ENCODE results near the gene LTF.

DNA sequence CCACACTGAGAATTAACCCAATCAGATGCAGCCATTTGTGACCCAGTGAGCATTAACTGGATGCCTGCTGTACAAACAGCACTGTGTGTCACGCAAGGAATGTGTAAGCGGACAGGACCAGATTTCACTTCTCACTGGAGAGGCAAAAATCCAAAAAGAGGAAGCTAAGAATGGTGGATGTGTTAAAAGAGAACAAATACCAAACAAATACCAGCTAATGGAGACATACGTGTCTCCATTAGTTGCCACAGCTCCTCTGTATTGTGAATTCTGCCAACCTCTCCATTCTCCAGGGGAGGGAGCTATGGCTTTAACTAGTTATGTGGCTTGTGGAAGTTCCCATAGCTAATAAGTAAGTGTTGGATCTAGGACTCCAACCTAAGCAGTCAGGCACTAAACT, 2.6 kb downstream of the LTF start:
- TF ChIP-seq, protein P1, sequence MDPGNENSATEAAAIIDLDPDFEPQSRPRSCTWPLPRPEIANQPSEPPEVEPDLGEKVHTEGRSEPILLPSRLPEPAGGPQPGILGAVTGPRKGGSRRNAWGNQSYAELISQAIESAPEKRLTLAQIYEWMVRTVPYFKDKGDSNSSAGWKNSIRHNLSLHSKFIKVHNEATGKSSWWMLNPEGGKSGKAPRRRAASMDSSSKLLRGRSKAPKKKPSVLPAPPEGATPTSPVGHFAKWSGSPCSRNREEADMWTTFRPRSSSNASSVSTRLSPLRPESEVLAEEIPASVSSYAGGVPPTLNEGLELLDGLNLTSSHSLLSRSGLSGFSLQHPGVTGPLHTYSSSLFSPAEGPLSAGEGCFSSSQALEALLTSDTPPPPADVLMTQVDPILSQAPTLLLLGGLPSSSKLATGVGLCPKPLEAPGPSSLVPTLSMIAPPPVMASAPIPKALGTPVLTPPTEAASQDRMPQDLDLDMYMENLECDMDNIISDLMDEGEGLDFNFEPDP (CRISPR knock-in tag; conservative IDR thresholded peaks at IDR 0.05) = no peak
- TF ChIP-seq BRCA1 (CRISPR knock-in tag; IDR thresholded peaks at IDR 0.05) (no peak), POLR2AphosphoS5 (IDR thresholded peaks at IDR 0.05; ENCODE audit: low read depth, low read length) (no peak), ZFP36 (IDR thresholded peaks at IDR 0.05; ENCODE audit: borderline replicate concordance, low read depth, low read length, partially characterized antibody) (no peak)

All from HepG2 (cell line).